GM04504 (cell line): ENCODE results near the gene C6orf47.

Experiments used
- DNase-seq: peaks from one replicate; pipeline ENCODE4 v3.0.0-alpha.2; 2012; ENCODE audit warnings: low read depth

The C6orf47 gene

DNA sequence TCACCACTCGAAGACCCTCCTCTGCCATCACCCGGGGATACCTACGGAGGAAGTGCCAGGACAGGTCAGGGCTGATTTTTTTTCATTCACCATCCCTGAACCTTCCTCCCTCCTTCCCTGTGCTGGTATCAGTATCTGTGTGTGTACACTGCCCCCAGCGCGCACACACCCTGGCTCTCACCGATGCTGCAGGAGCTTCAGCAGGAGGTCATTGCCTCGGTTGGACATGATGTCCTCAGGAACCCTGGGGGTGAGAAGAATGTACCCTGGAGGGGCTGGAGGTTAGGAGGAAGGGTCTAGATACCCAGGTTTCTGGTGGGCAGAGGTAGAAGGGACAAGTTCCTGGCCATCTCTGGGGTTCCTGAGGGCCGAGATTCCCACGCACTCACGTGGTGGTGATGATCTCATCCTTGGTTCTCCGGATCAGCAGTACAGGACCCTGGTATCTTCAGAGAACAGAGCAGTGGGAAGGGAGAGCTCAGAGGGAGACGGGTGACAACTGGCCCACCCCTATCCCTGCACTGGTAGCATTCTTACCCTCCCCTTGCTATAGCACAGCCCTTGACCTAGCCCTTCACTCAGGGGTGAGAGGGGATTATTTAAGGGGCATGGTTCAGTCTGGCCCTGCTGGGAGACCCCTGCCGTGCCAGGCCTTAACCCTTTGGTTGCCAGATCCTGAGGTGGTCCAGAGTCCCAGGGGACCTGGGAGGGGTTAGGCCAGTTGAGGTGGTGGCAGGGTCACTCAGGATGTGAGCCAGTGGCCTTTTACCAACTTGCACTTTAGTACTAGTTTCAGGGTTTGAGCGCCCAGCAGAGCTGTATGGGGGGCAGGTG is 27.5 kb upstream of the C6orf47 start:
- DNase-seq: no peak

GRCh38 chr6:31687321-31687720 is 26.7 kb upstream of the C6orf47 start:
- DNase-seq: no peak

- no peak for DNase-seq
Measured at GRCh38 chr6:31686483-31686882, 25.9 kb upstream of the C6orf47 start.

DNA sequence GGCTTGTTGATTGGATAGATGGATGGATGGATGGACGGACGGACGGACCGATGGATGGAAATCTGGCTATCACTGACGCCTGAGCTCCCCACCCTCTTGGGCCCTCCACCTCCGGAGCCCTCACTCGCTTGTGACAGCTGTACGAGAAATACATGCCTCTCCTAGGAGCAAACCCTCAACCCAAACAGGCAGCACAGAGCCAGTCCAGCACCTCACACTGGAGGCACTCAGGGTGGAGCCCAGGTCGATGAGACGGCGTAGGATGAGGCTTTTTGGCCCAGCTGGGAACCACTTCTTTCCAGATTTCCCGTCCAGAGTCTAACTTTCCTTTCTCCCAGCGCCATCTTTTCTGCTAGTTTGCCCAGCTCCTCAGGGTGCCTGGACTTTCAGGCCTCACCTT is 23.0 kb upstream of the C6orf47 start:
- no peak for DNase-seq

DNA sequence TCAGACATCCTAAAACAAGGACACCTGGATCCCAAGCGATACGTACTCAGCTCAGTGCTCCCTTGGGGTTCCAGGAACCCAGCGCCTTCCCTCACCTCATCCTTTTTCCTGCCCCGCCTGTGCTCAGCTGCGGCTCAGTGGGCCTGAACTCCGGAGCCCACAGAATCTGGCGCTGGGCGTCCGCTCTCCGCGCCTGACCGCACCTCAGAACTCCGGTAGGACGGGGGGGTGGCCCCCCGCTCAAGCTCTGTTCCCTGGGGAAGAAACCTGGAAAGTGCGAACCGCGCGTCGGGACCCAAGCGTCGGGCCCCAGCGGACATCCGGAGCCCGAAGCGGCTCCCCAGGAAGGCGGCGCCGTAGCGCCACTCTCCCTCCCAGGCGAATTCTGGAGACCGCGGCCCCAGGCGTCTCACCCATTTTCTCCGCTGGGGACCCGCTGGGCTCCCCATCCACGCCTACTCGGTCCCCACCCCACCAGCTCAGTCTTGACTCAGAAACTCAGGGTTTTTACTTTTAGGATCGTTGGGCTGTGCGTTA is 20.6 kb upstream of the C6orf47 start:
- DNase-seq: no peak

DNA sequence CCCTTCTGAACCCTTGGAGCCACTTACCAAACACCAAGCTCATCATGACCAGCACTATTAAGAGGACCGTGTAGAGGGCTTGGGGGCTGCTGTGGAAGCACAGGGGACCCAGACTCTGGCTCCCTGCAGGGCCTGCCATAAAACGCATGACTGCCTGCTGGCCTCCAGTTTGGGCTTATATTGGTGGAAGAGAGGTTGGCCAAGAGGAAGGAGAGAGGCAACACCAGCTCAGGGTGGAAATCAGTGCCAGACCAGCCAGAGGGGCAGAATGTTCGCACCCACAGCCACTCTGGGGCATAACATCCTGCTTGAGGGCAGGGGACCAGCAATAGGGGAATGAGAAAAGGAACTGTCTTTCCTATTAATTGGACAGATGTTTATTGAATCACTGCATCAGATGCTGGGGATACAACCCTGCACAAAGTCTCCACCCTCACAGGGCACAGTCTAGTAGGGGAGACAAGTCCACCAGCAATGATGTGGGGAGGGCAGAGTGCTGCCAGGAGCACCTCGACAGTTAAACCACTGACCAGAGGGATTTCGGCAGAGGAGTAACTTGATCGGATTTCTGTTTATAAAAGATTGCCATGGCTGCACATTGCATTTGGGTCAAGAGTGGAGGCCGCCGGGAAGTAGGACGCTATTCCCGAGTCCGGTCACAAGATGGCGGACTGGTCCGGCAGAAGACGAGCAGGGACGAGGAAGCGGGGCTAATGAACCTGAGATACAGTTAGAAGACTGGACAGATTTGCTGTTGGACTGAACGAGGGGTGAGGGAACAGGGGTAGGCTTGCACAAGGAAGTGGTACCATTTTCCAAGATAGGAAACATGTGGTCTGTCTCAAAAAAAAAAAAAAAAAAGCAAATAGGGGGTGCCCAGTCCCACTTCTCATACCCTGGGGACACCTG is 19.9 kb upstream of the C6orf47 start, which contains the start of gene LY6G5C:
TSS of gene LY6G5C (minus strand) at position 842 of the 909 bp plus-strand sequence. CDS start at position 148, 694 bp downstream.
- peak; percentile 76 for DNase-seq

DNA sequence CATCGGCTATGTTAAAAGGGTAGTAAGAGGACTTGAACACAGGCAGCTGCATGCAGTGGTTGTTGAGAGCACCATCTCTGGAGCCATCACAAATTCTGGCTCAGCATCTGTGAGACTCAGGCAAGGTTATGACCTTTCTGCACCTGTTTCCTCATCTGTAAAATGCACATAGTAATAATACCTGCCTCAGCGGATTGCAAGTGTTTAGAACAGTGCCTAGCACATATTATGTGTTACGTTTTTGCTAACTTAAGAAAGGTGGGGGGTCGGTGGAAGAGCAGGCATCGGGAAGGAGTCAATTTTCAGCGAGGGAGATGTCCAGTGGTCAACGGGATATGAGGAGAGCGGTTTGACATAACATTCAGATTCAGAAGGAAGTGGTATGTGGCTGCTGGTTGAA is 17.4 kb upstream of the C6orf47 start:
- no peak for DNase-seq

DNA sequence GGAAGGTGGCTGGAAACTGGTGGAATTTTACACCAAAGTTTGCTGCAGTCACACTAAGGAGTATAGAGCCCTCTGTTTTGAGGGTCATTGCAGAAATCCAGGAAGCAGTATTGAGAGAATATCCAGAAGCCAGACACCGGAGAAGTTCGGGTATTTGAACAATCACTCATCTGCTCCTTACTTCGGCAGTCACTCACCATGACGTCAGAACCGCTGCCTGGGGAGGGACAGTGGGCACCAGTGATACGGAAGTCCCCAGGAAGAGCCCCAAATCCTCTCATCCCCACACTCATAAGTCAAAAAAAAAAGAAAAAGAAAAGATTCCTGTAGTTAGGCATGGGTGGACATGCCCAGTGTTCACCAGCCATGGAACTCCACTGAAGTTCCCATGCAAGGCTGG is 16.3 kb upstream of the C6orf47 start:
- no peak for DNase-seq

GRCh38 chr6:31676322-31676903 is 15.8 kb upstream of the C6orf47 start:
- no peak for DNase-seq

DNA sequence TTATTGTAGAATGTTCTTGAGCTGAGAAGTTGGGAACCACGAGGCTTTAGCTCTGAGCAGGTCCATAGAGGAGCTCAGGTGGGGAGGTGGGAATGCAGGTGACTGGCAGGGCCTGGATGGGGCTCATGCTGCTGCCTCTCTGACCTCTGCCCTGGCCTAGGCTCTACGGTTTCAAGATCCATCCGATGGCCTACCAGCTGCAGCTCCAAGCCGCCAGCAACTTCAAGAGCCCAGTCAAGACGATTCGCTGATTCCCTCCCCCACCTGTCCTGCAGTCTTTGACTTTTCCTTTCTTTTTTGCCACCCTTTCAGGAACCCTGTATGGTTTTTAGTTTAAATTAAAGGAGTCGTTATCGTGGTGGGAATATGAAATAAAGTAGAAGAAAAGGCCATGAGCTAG is 9.1 kb upstream of the C6orf47 start, which contains the start of gene LY6G5B:
TSS of gene LY6G5B (plus strand) at position 301 of the 400 bp plus-strand sequence. CDS start 975 bp downstream, outside the sequence.
- DNase-seq: no peak

GRCh38 chr6:31666337-31666965 is 5.9 kb upstream of the C6orf47 start:
- no peak for DNase-seq

GRCh38 chr6:31665501-31666336 is 5.1 kb upstream of the C6orf47 start, which contains the start of gene CSNK2B:
TSS of gene CSNK2B (plus strand) at chr6:31666080. CDS start at chr6:31666832, 752 bp downstream.
- peak; percentile 93 for DNase-seq

DNA sequence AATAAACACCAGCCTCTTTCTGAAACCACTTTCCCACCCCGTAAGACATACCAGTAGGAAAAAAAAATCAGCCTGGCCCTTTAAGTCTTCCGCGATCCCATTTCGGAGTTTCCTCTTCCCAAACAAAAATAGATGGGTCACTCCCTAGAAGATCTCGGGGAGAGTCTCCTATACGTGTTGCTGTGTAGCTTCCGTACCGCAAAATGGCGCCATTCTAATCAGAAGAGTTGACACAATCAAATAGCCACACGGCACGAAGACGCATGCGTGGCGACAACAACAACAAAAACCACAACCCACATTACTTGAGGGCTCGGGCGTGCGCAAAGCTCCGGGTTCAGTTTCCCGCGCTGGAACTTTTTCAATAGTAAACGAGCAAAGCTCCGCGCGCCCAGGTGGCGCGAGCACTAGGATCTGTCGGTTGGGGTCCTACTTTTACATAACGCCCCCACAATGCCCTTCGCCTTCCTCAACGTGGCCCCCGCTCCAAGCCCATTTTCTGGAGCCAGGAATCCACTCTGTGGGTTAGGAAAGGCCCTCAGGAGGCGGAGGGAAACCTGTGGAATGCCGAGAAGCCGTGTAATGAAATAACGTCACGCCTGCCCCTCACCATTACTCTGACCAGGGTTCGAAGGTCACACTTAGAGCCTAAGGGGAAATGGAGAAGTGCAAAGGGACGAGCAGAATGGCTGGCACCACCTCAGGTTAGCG is 4.4 kb upstream of the C6orf47 start, which contains the start of gene GPANK1:
TSS of gene GPANK1 (minus strand) at position 208 of the 711 bp plus-strand sequence. CDS start 519 bp downstream, outside the sequence.
- DNase-seq: peak; percentile 89

DNA sequence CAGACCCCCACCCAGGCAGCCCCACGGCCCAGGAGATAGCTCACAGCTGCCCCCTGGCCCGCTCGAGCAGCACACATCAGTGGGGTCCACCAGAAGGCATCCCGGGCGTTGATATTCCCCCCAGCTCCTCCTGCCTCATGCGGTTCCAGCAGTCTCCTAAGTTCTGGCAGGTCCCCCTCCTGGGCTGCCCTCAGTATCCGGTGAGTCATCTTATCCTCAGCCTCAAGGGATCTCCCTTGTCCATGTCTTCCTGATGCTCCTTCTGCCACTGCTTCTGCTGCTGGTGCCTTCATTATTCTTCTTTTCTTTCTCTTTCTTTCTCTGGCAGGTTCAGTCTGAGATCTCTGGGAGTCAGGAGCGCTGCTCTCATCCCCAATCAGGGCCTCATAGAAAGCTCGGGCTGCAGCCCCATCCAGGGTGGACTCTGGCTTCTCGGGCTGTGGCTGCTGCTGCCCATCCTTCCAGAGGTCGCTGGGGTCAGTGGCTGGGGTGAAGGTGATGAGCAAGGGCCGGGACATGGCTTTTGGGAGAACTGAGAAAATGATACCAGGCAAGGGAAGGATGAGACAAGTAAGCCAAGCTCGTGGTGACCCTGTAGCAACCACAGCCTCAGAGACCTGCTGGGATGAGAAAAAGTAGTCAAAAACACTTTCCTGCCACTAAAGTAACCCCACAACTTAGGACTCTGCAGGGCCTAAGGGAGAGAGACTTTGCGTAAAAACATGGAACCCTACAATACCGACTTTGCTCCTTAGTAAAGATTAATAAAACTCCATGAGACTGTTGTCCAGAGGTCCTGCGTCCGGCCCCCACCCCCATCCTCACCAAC is 3.6 kb upstream of the C6orf47 start:
- peak; percentile 63 for DNase-seq

DNA sequence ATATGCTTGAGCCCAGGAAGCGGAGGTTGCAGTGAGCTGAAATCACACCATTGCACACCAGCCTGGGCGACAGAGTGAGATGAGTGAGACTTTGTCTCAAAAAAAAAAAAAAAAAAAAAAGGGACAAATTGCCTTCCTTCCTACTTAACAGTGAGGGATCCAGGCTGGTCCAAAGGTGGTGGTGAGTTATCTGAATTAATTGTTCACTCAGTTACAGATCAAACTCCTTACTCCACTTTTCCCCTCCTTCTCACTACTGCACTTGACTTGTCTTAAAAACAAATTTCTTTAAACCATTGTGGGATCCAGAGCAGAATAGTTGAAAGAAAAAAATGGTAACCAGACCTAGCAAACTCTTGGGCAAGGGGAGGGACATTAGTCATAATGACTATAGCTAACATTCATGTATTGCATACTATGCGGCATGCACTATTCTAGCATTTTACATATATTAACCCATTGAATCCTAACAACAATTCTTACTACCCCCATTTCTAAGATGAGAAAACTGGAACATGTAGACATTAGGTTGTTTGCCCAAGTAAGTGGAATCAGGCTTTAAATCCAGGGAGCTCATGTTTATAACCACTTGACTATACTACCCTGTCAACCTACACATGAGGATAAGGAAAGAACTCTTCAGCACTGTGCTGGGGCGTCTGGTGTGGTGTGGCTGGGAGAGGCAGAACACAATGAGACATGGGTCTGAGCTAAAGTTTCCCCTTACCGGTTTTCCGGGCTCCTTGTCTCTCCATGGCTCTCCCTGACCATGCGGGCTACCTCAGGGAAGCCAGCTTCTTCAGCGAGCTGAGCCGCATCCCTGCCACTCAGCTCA is 2.8 kb upstream of the C6orf47 start:
- no peak for DNase-seq

GRCh38 chr6:31662124-31662723 is 1.6 kb upstream of the C6orf47 start:
- no peak for DNase-seq
